ENCODE measurements around the gene FAM98A. TPM values are rescaled to one million over a fixed set of nuclear protein-coding genes. Genes with fewer than 3 reads are reported as not detected.

FAM98A gene
- total and polyA plus RNA-seq, 2 of the 4 experiments (the other 2 are of a cell fraction): 113 to 131 TPM

- no peak overlapping the region for H2BK5ac ChIP-seq (ENCODE audit: low read depth, low read length, poor library complexity, severe bottlenecking)
Observed at GRCh38 chr2:33560017-33560416, 39.1 kb downstream of the FAM98A start.

More at GRCh38 chr2:33560017-33560416, 39.1 kb downstream of the FAM98A start:
- no peak overlapping the region for H4K91ac ChIP-seq (ENCODE audit: insufficient read depth, low read depth, low read length)
- no peak overlapping the region for H3K14ac ChIP-seq (replicated peaks; ENCODE audit: low read depth, low read length)
- TF ChIP-seq SMC3 (IDR thresholded peaks at IDR 0.05; ENCODE audit: low read depth, low read length): no peak
- TF ChIP-seq, protein P1, sequence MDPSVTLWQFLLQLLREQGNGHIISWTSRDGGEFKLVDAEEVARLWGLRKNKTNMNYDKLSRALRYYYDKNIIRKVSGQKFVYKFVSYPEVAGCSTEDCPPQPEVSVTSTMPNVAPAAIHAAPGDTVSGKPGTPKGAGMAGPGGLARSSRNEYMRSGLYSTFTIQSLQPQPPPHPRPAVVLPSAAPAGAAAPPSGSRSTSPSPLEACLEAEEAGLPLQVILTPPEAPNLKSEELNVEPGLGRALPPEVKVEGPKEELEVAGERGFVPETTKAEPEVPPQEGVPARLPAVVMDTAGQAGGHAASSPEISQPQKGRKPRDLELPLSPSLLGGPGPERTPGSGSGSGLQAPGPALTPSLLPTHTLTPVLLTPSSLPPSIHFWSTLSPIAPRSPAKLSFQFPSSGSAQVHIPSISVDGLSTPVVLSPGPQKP (IDR thresholded peaks at IDR 0.05; ENCODE audit: borderline replicate concordance, low read depth, low read length): no peak
- no peak for TF ChIP-seq RAD21 (IDR thresholded peaks at IDR 0.05; ENCODE audit: low read length)
- no peak for TF ChIP-seq MXI1 (IDR thresholded peaks at IDR 0.05; ENCODE audit: borderline replicate concordance, low read depth, low read length)
- no peak for TF ChIP-seq POLR2A (IDR thresholded peaks at IDR 0.05; ENCODE audit: low read depth, low read length)
- TF ChIP-seq NFE2L2 (IDR thresholded peaks at IDR 0.05; ENCODE audit: low read depth, low read length): no peak
- peak; percentile 57 for TF ChIP-seq CEBPB (IDR thresholded peaks at IDR 0.05; ENCODE audit: low read depth, low read length)
- TF ChIP-seq, protein P2, sequence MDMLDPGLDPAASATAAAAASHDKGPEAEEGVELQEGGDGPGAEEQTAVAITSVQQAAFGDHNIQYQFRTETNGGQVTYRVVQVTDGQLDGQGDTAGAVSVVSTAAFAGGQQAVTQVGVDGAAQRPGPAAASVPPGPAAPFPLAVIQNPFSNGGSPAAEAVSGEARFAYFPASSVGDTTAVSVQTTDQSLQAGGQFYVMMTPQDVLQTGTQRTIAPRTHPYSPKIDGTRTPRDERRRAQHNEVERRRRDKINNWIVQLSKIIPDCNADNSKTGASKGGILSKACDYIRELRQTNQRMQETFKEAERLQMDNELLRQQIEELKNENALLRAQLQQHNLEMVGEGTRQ (IDR thresholded peaks at IDR 0.05; ENCODE audit: low read depth, low read length): no peak
- H2AK9ac ChIP-seq (replicated peaks; ENCODE audit: low read depth, low read length, poor library complexity): no peak overlapping the region
- H4K20me1 ChIP-seq (ENCODE audit: insufficient read depth, low read length): no peaks in the 10 kb centered on the region
- DNase-seq (no peak), ATAC-seq (ENCODE audit: low read depth) (peak; percentile 11)
- no peaks in the 10 kb centered on the region for H3K36me3 ChIP-seq (ENCODE audit: control insufficient read depth, insufficient read depth, low read length)
- H3K27me3 ChIP-seq (ENCODE audit: control insufficient read depth, insufficient read depth, low read length): no peaks in the 10 kb centered on the region
- H3K9me1 ChIP-seq (ENCODE audit: insufficient read depth, low read length): no peaks in the 10 kb centered on the region
- dilution Hi-C loops (cut with HindIII; ENCODE audit: low sequenced_read_pairs, unreplicated experiment): no loop called here
- H3K56ac ChIP-seq (ENCODE audit: extremely low read depth, insufficient read depth, low read length): no peak overlapping the region
- no peak overlapping the region for H2BK15ac ChIP-seq (ENCODE audit: low read depth, low read length)
- H3K79me1 ChIP-seq (ENCODE audit: low read depth in 1 of 2, low read length in 2 of 2): no peaks in the 10 kb centered on the region
- no TSS peak for BruUV-seq (replicated peaks)
- intact Hi-C loops (cut with micrococcal nuclease): loop anchor here (5.0 kb wide), 1 partner anchor 83 kb away; the partner anchor contains the start of gene RASGRP3
- H3K23ac ChIP-seq (ENCODE audit: low read depth, low read length): no peak overlapping the region
- H3K4me1 ChIP-seq (ENCODE audit: control insufficient read depth, insufficient read depth, low read length): peaks cover 11% of the 10 kb centered on the region
- no peak overlapping the region for H4K5ac ChIP-seq (ENCODE audit: low read depth, low read length)
- POLR2A ChIA-PET (ENCODE audit: unreplicated experiment): no interaction called here
- no peak overlapping the region for H3K27ac ChIP-seq (ENCODE audit: insufficient read depth, low read length)
- no peak overlapping the region for H3K4ac ChIP-seq (ENCODE audit: low read depth, low read length)
- H3K4me2 ChIP-seq (ENCODE audit: low read depth, low read length): peak overlapping the region; percentile 49; the same call in 1 of the 2 replicates
- no peak overlapping the region for H3K4me3 ChIP-seq (ENCODE audit: insufficient read depth, low read depth, low read length)
- H2BK120ac ChIP-seq (ENCODE audit: low read depth, low read length): no peak overlapping the region
- no peak overlapping the region for H4K8ac ChIP-seq (ENCODE audit: low read depth in 2 of 2, low read length in 2 of 2)
- H2AFZ ChIP-seq (replicated peaks; ENCODE audit: low read length, poor library complexity): no peak overlapping the region
- no peak overlapping the region for H2AK5ac ChIP-seq (ENCODE audit: low read depth, low read length)
- H2BK20ac ChIP-seq (ENCODE audit: low read depth, low read length): no peak overlapping the region
- WGBS, 2 experiments (ENCODE audit: extremely low coverage in 2 of 2, insufficient read length in 1 of 2): no CpG with 5 or more reads among the region's 2 CpGs
- no peaks in the 10 kb centered on the region for H3K9me3 ChIP-seq (ENCODE audit: control insufficient read depth, insufficient read depth, low read length)
- H3K9ac ChIP-seq (ENCODE audit: low read depth, low read length): no peak overlapping the region
- in situ Hi-C loops (cut with MboI; ENCODE audit: low sequenced_read_pairs): loop anchor here (25.0 kb wide), 1 partner anchor 773 kb away; no protein-coding TSS in a partner anchor
- CTCF ChIA-PET: interaction anchor here (1.2 kb wide), 1 partner anchor 30 kb away, joined by 4 read pairs; no protein-coding TSS in a partner anchor
- peak overlapping the region; percentile 23; the same call in 1 of the 2 replicates for H3K18ac ChIP-seq (ENCODE audit: low read depth, low read length)

Data from IMR-90 (cell line).